K562 (cell line): ENCODE data around the gene SRPK1. TPM values are rescaled to one million over a fixed set of nuclear protein-coding genes. Genes with fewer than 3 reads are reported as not detected.

Experiments
- ATAC-seq: fragments of 200-7000 bp; cut with Tn5 transposase; 3 replicates; pipeline ENCODE4 v1.9.1; 2020; ENCODE audit warnings: moderate library complexity
- BruUV-seq: library from RNA; stranded (reverse); fragments of 400-500 nt; replicated peaks from 2 replicates; lab custom pipeline; 2021; lab: Mats Ljungman, UMichigan
- CTCF ChIA-PET: fragments of 300-600 bp; formaldehyde crosslinking; extraction: SDS; loops from one replicate; lab custom pipeline; 2021; ENCODE audit warnings: low intra/inter-chr PET ratio; lab: Yijun Ruan, JAX
- POLR2A ChIA-PET: fragments of 300-600, 350-650 bp; sonication (Branson Sonifier 250); formaldehyde crosslinking; extraction: SDS; loops from one replicate; lab custom pipeline; 2021; ENCODE audit warnings: antibody characterized with exemption, inconsistent platforms; lab: Yijun Ruan, JAX
- DNase-seq, 4 experiments: peaks; one replicate each; pipeline versions ENCODE4 v3.0.0 to v3.0.0-alpha.2; 2011 to 2018; ENCODE audit warnings: low spot score in 3 of 4, mixed read lengths in 3 of 4; ENCODE audit errors: extremely low read depth in 1 of 4
- FAIRE-seq: peaks from 2 replicates; lab custom pipeline; 2011; peaks lifted over from hg19 to GRCh38; lab: Jason Lieb, UNC
- H2AFZ ChIP-seq: 2 replicates; pipeline ENCODE4 v1.6.0; 2011; ENCODE audit warnings: low read depth, low read length, control low read depth, inconsistent platforms
- H3K27ac ChIP-seq: fragments of 200-600 bp; 3 replicates; pipeline ENCODE4 v1.8.0; 2011; ENCODE audit warnings: low read depth, mild to moderate bottlenecking, control low read depth, inconsistent platforms, low read length, moderate library complexity, mixed read lengths; ENCODE audit errors: extremely low read depth
- H3K27me3 ChIP-seq, 2 experiments: fragments of 300-600 bp in 1 of 2; 2 replicates in 1 of 2; 3 replicates in 1 of 2; pipeline versions ENCODE4 v1.6.0 to v1.8.0; 2011; ENCODE audit warnings: inconsistent platforms in 2 of 2, low read length in 2 of 2, mild to moderate bottlenecking in 1 of 2, mixed read lengths in 1 of 2, moderate library complexity in 1 of 2; ENCODE audit not compliant: control insufficient read depth in 2 of 2, insufficient read depth in 2 of 2
- H3K36me3 ChIP-seq: fragments of 300-600 bp; 3 replicates; pipeline ENCODE4 v1.8.0; 2011; ENCODE audit warnings: mild to moderate bottlenecking, low read length, inconsistent platforms; ENCODE audit not compliant: control insufficient read depth, insufficient read depth
- H3K4me1 ChIP-seq, 2 experiments: fragments of 200-600 bp in 1 of 2; replicated peaks in 1 of 2; 2 replicates in 1 of 2; 3 replicates in 1 of 2; pipeline versions ENCODE4 v1.5.1 to v1.8.0; 2011; ENCODE audit warnings: inconsistent platforms in 2 of 2, low read length in 2 of 2, mild to moderate bottlenecking in 1 of 2, mixed read lengths in 1 of 2, moderate library complexity in 1 of 2; ENCODE audit not compliant: control insufficient read depth in 2 of 2, insufficient read depth in 2 of 2
- H3K4me2 ChIP-seq: 2 replicates; pipeline ENCODE4 v1.6.1; 2011; ENCODE audit warnings: low read length, control low read depth, inconsistent platforms, mixed read lengths; ENCODE audit not compliant: insufficient read depth
- H3K4me3 ChIP-seq: fragments of 200-600 bp; sonication (generic), shearing (Covaris generic); 2 replicates; pipeline ENCODE4 v1.5.1; 2016; ENCODE audit warnings: control low read depth, inconsistent platforms
- H3K79me2 ChIP-seq: fragments of 200-600 bp; 3 replicates; pipeline ENCODE4 v1.8.0; 2011; ENCODE audit warnings: low read length, inconsistent platforms; ENCODE audit not compliant: control insufficient read depth, insufficient read depth
- H3K9ac ChIP-seq, 2 experiments: 2 replicates each; pipeline versions ENCODE4 v1.6.0 to v1.6.1; 2011; ENCODE audit warnings: low read depth in 2 of 2, low read length in 2 of 2, control low read depth in 1 of 2, inconsistent platforms in 1 of 2, mild to moderate bottlenecking in 1 of 2, mixed read lengths in 1 of 2; ENCODE audit not compliant: insufficient read depth in 1 of 2
- H3K9me1 ChIP-seq: one replicate; pipeline ENCODE4 v1.6.0; 2011; ENCODE audit warnings: inconsistent platforms, mild to moderate bottlenecking, low read length, moderate library complexity; ENCODE audit not compliant: control insufficient read depth, insufficient read depth
- H3K9me3 ChIP-seq: replicated peaks from 2 replicates; pipeline ENCODE4 v1.5.1; 2011; ENCODE audit warnings: low read depth, low read length, inconsistent platforms; ENCODE audit not compliant: control insufficient read depth, insufficient read depth
- H4K20me1 ChIP-seq: replicated peaks from 2 replicates; pipeline ENCODE4 v1.6.1; 2011; ENCODE audit warnings: low read length, inconsistent platforms, mixed read lengths; ENCODE audit not compliant: control insufficient read depth, insufficient read depth
- BHLHE40 ChIP-seq: IDR thresholded peaks from 2 replicates; pipeline ENCODE4 v1.6.1; 2011; ENCODE audit warnings: low read length, improper control_type of control experiment
- HDAC2 ChIP-seq: fragments of 450-650 bp; IDR thresholded peaks from 2 replicates; pipeline ENCODE4 v1.6.1; 2016; ENCODE audit warnings: mild to moderate bottlenecking
- HEY1 ChIP-seq: fragments of 250-450 bp; sonication (Bioruptor Pico); IDR thresholded peaks from 2 replicates; pipeline ENCODE4 v1.5.0; 2020; ENCODE audit warnings: mild to moderate bottlenecking, moderate library complexity, borderline replicate concordance
- LARP7 ChIP-seq: fragments of 450-650 bp; IDR thresholded peaks from 2 replicates; pipeline ENCODE4 v1.6.1; 2016
- MCM5 ChIP-seq: fragments of 450-650 bp; IDR thresholded peaks from 2 replicates; pipeline ENCODE4 v1.6.1; 2016; ENCODE audit warnings: low read depth
- NR4A1 ChIP-seq, 2 experiments: fragments of 250-450 bp in 1 of 2; fragments of 450-650 bp in 1 of 2; sonication (Bioruptor Pico) in 1 of 2; IDR thresholded peaks; 2 replicates each; pipeline versions ENCODE4 v1.4.0 to v1.6.1; 2016 to 2020; ENCODE audit warnings: mild to moderate bottlenecking in 2 of 2, missing compliant biosample characterization in 1 of 2, missing genetic modification characterization in 1 of 2, moderate library complexity in 1 of 2
- PCBP1 ChIP-seq: fragments of 200-400 bp; formaldehyde crosslinking; IDR thresholded peaks from 2 replicates; pipeline ENCODE4 v1.6.1; 2018; ENCODE audit warnings: mild to moderate bottlenecking, low read depth, low read length; ENCODE audit not compliant: poor library complexity, severe bottlenecking
- RBM14 ChIP-seq: fragments of 200-400 bp; formaldehyde crosslinking; IDR thresholded peaks from 2 replicates; pipeline ENCODE4 v1.6.1; 2018; ENCODE audit warnings: low read depth, mild to moderate bottlenecking, low read length, moderate library complexity, borderline replicate concordance; ENCODE audit not compliant: insufficient read depth
- U2AF2 ChIP-seq: fragments of 200-400 bp; formaldehyde crosslinking; optimal IDR thresholded peaks from 2 replicates; pipeline ENCODE3; 2017; ENCODE audit warnings: low read depth, mild to moderate bottlenecking, low read length
- ZFP36 ChIP-seq: fragments of 150-350 bp; IDR thresholded peaks from 2 replicates; pipeline ENCODE4 v1.6.1; 2018; ENCODE audit warnings: low read length, low read depth; ENCODE audit not compliant: partially characterized antibody
- ZNF717 ChIP-seq: fragments of 250-450 bp; sonication (Bioruptor Pico); IDR thresholded peaks from 2 replicates; pipeline ENCODE4 v1.5.0; 2021
- WGBS: fragments of 100-300 bp; shearing (Covaris generic); methylation state at CpG from one replicate; pipeline ENCODE4 v1.1.6; 2016; ENCODE audit warnings: low coverage, mixed read lengths; ENCODE audit not compliant: insufficient coverage; ENCODE audit errors: missing lambda C conversion rate; 5-methylcytosine and 5-hydroxymethylcytosine counted together
- in situ Hi-C: fragments of 300-500 bp; cut with MboI; formaldehyde crosslinking; loops from 4 replicates; pipeline ENCODE4 v1.15.0; 2018; ENCODE audit warnings: inconsistent platforms, mixed read lengths
- intact Hi-C: fragments of 100-400 bp; cut with micrococcal nuclease; formaldehyde crosslinking; loops from 2 replicates; pipeline ENCODE4 v1.14.2; 2022
- polyA plus RNA-seq, 8 experiments: library from polyadenylated mRNA; depleted of rRNA in 4 of 8; stranded (reverse) in 5 of 8; unstranded in 3 of 8; fragments of >200 nt; fragmentation: Nextera tagmentation in 2 of 8; fragmentation: Illumina TruSeq in 1 of 8; extraction: Ambion mirVana in 2 of 8; extraction: Trizol in 1 of 8; gene quantifications; 2 replicates each; pipeline versions ENCODE4 v1.2.1 to v1.2.3, GENCODE V29; 2011 to 2014; ENCODE audit warnings: inconsistent platforms in 1 of 8, missing spikeins in 1 of 8
- total RNA-seq, 7 experiments: library from RNA; depleted of rRNA in 6 of 7; stranded (reverse); fragments of >200 nt in 6 of 7; fragmentation: Illumina TruSeq in 2 of 7; extraction: Trizol in 2 of 7; gene quantifications; 2 replicates each; pipeline versions ENCODE4 v1.2.1 to v1.2.3, GENCODE V29; 2011 to 2021; ENCODE audit warnings: low replicate concordance in 1 of 7

The SRPK1 gene
- total and polyA plus RNA-seq, 9 of the 15 experiments (the other 6 are each of a cell fraction or from before 2014, with no cell fraction given): 99.6 to 185 (median 159) TPM

GRCh38 chr6:35811699-35811995, 109.3 kb downstream of the SRPK1 start:
- FAIRE-seq: peak; percentile 11
- no peaks in the 10 kb centered on the region for H3K9me3 ChIP-seq
- intact Hi-C loops: no loop called here
- in situ Hi-C loops: no loop called here
- H3K4me1 ChIP-seq: peaks cover 0 to 4% of the 10 kb centered on the region in 2 experiments; a peak in 2 of 5 replicates
- no peak overlapping the region for H3K27ac ChIP-seq
- H2AFZ ChIP-seq: 0 out of 2 replicates have a peak overlapping the region, but pooled peaks have one; percentile 64
- no TSS peak for BruUV-seq
- no peaks in the 10 kb centered on the region for H3K9me1 ChIP-seq
- no peak overlapping the region for H3K4me2 ChIP-seq
- no peak overlapping the region for H3K4me3 ChIP-seq
- DNase-seq: no peak
- TF ChIP-seq ZNF717 (no peak), PCBP1 (no peak), U2AF2 (no peak), MCM5 (no peak), ZFP36 (no peak), BHLHE40 (no peak), RBM14 (no peak), LARP7 (no peak), HDAC2 (no peak), HEY1 (CRISPR knock-in tag) (no peak), NR4A1 (CRISPR knock-in tag; IDR thresholded peaks at IDR 0.05) (no peak), NR4A1 (tag; IDR thresholded peaks at IDR 0.05) (no peak)
- no peaks in the 10 kb centered on the region for H4K20me1 ChIP-seq
- ChIA-PET POLR2A (interaction anchor here (1.0 kb wide), 1 partner anchor 11 kb away, joined by 3 read pairs; no protein-coding TSS in a partner anchor), CTCF (no interaction called here)
- WGBS: 9% methylated on average over 6 of the region's 6 CpGs
- no peaks in the 10 kb centered on the region for H3K79me2 ChIP-seq
- no peaks in the 10 kb centered on the region for H3K36me3 ChIP-seq
- H3K27me3 ChIP-seq: peaks cover 30 to 53% of the 10 kb centered on the region in 2 experiments
- no peak overlapping the region for H3K9ac ChIP-seq
- ATAC-seq: no peak
